Measurements from ENCODE around the gene MRPS6.
A peak's percentile ranks its signal among the peaks of the same experiment; 100 is the strongest.

MRPS6 gene

DNA sequence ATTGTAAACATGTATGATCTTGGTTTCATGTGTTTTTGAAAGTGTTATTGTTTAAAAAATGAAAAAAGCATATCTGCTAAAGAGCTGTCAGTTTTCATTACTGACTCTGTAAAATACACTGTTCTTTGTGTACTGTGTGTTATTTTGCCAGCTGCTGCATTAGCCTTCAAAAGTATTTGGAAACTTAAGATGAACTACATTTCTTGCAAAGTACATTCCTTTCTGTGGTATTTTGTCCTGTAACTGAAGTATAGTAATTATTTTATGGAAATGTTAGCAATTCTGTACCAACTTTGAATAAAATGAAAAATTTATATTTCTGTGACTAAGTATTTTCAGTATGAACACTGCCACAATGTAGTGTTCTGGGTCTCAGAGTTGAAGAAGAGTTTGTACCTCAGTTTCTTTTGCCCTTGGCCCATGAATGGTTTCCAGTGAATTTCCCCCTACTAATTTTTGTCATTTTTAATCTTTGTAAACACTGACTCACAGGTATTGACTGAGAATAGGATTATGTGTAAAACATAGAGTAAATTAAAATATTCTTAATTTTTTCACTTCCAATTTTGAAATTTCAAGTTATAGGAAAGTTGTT is 32.7 kb downstream of the MRPS6 start:
- DNase-seq = no peak

- DNase-seq = no peak
Observed at GRCh38 chr21:34107606-34108005, 34.2 kb downstream of the MRPS6 start.

GRCh38 chr21:34109075-34109474 is 35.7 kb downstream of the MRPS6 start:
- no peak for DNase-seq

DNA sequence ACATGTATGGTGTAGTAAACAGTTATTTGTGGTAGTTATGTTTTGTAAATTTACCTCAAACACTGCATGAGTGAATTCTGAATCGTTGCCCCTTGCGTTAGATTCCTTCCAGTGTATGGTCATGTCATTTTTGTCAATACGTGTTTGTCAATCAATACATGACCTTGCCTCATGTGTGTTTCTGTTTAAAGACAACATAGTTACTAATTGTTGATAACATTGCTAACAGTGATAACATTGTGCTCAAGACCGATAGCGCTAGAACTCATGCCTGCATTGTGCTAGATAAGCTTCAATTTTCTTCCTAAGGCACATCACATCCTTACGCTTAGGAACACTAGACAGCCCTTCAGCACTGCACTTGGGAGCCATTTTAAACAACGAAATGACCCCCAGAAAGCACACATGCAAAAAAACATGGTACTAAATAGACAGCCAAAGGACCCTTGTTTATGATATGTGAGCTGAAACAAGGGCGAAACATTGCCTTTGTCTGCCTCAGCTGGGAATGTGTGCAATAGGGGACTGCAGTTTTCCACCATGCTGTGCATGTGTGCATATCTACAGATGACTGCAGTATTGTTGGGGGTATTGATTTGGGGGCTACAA is 37.3 kb downstream of the MRPS6 start:
- DNase-seq = no peak

DNA sequence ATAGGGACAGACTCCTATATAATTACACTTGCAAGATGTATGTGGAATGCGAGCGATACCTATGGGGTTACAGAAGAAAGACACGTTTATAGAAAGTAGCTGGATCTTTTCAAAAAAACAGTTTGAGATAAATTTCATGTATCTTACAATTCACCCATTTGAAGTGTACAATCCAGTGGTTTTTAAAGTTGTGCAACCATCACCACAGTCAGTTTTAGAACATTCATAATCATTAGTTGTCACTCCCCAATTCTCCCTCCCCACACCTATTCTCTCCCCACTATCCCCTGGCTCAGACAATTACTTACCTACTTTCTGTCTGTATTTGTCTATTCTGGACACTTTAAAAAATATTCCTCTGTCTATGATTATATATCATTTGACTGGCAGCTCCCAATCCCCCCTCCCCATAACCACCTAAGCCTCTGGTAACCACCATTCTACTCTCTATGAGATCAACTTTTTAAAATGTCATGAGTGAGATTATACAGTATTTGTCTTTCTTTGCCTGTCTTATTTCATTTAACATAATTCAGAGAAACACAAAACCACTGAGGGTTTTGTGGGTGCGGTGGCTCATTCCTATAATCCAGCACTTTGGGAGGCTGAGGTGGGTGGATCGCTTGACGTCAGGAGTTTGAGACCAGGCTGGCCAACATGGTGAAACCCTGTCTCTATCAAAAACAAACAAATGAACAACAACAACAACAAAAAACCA is 39.1 kb downstream of the MRPS6 start:
- DNase-seq = no peak

DNA sequence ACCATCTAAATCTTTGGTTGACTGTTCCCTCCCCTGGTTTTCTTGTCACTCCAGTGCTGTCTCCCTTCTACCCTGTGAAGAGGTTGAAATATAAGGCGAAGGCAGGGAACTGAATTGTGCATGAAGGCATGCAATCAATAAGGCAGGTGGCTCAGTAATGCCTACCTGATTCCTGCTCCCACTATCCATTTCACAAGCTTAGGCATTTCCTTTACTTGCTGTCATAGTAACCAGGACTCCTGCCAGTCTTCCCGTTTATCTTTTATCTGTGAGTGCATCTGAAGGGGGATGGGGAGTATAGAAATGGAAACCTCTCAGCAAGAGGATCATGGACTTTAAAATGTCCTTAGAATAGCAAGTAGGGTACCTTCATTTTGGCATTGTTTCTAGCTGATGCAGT is 40.5 kb downstream of the MRPS6 start:
- no peak for DNase-seq

DNA sequence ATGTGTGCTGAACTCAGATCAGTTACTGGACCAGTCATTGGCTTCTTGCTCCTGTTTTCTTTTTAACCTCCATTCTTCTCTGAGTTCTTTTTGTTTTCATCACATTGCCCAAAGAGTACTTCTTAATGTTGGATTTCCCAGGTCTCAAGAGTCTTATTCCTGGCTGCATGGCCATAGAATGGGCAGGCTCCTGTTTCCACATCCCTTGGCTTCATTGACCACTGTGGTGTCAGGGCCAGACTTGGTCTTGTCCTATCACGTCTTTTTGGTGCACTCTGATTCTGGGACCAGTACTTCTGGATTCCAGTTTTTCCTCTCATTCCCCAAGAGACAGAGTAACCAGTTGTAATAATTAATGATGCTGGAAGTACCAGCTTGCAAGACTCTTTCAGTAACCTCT is 41.8 kb downstream of the MRPS6 start:
- no peak for DNase-seq

DNA sequence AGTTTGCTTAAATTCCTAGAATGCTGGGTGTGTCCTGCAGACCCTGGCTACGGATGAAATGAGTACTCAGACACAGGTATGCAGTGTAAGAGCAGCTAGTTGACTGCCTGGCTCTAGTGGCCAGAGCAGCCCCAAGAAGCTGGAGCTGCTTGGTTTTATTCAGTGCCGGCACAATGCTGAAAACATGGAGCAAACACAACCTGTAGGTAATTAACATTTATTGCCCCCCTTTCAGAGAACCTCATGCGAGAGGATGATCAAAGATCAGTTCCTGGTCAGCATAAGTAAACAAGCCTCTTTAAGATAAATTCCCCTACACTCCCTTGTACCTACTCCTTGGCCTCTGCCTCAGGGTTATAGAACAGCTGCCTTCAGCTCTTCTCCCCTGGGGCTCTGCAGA is 43.2 kb downstream of the MRPS6 start:
- DNase-seq = no peak

GRCh38 chr21:34120867-34121266 is 47.5 kb downstream of the MRPS6 start:
- DNase-seq = no peak

GRCh38 chr21:34122047-34122446 is 48.7 kb downstream of the MRPS6 start:
- DNase-seq = no peak

DNA sequence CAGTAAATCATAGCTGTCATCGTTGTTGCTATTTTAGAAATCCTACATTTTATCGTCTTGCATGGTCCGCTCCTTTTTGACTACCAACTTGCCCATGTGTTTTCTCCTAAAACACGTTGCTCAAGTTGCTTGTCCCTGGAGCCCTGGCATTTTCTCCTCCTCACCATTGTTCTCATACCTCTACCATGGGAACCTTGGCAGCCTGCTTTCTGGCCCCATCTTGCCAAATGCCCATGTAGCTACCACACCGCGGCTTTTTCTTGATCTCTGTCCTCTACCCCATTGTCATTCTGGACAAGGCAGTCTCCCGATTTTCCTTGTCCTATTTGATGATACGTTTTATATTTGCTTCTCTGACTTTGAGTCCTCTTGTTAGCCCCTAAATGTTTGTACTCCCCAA is 50.2 kb downstream of the MRPS6 start:
- no peak for DNase-seq

GRCh38 chr21:34126269-34126668 is 52.9 kb downstream of the MRPS6 start:
- DNase-seq = no peak

DNA sequence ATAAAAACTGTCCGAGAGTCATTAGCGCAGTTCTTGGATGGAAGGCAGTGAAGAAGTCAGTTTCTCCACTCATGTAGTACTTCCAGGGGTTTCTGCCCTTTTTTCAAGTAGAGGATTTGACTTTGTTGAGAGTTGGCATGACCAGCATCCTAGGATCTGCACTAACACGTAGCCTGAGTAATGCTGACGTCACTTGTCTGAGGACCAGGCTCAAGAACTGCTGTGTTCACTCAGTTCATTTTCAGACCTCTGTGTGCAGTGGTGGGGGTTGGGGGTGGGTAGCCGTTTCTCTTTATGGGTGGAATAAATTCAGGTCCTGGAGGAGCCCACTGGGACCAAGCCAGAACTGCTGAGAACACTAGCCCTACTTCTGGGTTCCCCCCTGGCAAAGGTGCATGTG is 53.3 kb downstream of the MRPS6 start:
- no peak for DNase-seq

DNA sequence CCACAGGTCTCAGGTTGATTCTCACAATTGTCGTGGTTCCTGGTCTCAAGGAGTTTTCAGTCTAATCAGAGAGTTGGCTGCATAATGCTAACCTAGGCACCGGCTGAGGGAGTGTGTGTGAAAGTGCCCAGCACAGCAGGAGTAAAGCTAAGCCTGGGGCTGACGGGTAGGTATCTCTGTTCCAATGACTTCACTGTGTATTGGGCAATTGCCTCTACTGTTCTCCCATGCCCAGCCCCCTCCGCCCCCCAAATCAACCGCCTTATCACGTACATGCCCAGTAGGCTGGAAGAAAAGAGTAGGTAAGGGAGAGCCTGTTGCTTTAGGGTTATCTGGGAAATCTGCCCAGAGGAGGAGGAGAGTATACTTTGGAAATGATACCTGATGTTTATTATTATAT is 54.7 kb downstream of the MRPS6 start:
- DNase-seq = no peak

DNA sequence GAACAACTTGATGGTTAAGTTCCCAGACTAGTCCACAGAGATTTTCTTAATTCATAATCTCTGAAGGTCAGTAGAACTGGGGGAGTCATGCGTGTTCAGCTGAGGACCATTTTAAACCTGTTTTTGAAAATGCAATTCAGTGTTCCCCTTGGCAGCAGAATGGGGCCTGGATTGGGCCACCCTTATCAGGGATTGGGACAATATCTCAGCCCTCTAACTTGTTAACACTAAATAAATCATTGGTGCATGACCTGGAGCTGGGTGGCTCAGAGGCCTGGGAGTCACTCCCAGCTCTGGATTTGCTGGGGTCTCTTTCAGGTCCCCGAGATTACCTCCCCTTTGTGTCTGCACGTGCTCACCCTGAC is 55.3 kb downstream of the MRPS6 start:
- DNase-seq = no peak

DNA sequence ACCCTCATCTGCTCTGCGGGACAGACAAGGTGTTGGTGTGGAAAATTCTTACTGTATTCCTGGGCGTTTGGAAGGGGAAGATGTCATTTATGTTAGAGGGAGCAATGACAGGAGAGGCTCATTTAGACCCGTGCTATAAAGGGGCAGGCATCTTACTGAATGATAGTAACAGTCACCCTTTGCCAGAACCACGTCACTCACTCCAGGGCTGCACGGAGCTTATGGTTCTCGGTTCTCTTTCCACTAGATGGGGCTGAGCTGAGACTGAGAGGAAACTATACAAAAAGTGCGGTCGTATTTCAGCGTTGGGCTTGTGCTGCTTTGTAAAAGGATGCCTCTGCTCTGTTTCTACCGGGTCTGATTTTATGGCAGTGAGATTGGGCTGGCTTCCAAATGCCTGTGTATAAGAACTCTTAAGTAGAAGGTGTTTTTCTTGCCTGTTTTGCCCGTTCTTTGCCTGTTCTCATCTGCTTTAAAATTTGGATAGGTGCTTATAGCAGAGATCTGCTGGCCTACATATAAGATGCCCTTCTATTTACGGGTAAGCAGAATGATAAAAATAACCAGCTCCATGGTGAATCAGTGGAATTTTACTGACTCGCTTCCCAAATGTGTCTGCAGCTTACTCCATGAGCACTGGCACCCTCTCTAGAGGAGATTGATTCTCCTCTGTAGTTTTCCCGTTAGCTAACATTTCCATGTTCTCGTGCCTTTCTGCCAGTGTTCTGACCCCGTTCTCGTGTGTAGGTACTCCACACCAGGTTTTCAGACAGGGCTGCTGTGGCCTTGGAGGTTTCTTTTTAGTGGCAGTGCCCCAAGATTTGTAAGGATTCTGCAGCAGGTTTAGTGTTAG is 55.9 kb downstream of the MRPS6 start:
- DNase-seq = peak; percentile 51 to 56

DNA sequence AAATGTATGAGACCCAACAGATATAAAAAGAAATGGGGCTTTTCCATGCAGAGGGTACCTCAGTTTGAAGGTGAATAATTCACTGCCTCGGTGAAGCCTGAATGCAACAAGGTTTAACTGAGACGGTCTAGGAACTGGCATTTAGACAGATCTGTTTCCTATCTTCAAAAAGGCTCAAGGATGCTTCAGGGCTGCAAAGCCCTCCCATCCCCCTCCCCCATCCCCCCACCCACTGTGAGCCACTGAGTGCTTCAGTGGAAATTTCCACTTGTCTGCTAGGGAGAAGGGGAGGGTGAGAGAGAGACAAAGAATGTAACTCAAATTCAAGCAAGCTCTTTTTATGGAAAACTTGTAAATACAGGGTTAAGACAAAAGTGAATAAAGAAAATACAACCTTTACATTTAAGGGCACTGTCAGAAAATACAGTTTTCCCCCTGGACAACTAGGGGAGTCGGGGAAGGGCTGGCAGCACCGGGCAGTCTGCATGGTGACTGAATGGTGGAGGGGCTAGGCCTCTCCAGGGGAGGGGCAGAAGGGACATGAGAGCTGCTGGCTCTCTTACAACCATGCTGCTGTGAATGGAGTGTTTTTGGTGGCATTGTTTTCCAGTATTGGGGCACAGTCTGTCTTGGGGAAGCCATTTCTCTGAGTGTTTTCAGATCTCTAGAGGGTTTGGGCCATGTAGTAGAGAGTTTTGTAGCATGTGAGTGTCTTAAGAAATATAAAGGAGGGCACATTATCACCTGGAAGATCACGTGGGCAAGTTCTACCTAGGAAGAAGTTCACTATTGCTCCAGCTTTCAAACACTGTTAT is 56.7 kb downstream of the MRPS6 start:
- no peak for DNase-seq

GRCh38 chr21:34130716-34130985 is 57.3 kb downstream of the MRPS6 start:
- DNase-seq = no peak

DNA sequence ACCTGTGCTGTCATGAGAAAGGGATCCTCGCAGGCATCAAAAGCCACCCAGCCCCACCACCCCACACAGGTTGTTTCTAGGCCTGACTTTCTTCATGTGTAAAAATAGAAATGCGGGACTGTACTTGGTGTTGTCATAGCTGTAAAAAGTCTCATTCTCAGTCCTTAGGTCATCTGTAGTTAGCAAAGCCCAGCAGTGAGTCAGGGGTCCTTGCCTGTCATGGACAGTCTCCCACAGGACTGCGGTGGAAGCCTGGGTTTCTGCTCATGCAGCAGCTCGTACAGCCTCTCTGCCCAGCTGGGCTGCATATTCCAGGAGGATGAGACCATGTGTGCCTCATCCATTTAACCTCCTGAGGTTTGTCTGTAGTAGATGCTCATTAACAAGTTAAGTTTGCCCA is 58.2 kb downstream of the MRPS6 start:
- DNase-seq = no peak

GRCh38 chr21:34132202-34132601 is 58.8 kb downstream of the MRPS6 start:
- DNase-seq = no peak

DNA sequence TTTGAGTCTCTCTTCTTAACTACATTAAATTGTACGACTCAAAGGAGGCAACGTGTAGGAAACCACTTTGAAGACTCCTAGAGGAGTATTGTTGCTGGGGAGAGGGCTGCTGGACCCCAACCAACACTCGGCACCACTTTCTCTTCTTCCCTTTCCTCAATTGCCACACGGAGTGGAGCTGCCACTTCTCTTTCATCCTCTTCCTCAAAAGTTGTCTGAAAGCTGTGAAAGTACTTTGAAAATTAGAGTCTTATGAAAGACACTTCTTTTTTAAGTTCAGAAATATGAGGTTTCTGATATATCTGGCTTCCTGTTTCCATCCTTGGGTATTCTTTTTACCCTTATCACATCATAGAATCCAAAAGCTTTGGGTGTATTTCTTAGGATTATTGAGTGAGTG is 59.5 kb downstream of the MRPS6 start:
- DNase-seq = no peak

GRCh38 chr21:34133392-34133791 is 60.0 kb downstream of the MRPS6 start:
- DNase-seq = no peak

GRCh38 chr21:34133802-34134201 is 60.4 kb downstream of the MRPS6 start:
- DNase-seq = no peak

Measured in stimulated activated CD4-positive, alpha-beta T cell treated with anti-CD3 and anti-CD28 coated beads, Interleukin-2, amount 100 ng/mL, for 48 hours (primary cell).